HFF-Myc (cell line): ENCODE data around the gene LARP4B.

ENCODE experiments used
- DNase-seq: peaks from one replicate; pipeline ENCODE4 v3.0.0-alpha.2; 2011; ENCODE audit warnings: low read depth; ENCODE audit errors: extremely low read depth
- H3K4me3 ChIP-seq: replicated peaks from 2 replicates; pipeline ENCODE4 v1.5.1; 2011; ENCODE audit warnings: low read depth, mild to moderate bottlenecking, control low read depth, low read length
- CTCF ChIP-seq: IDR thresholded peaks from 2 replicates; pipeline ENCODE4 v1.5.1; 2012; ENCODE audit warnings: mild to moderate bottlenecking, low read depth, low read length, control low read depth; ENCODE audit errors: missing control alignments

The LARP4B gene

GRCh38 chr10:948347-948746 is 16.8 kb upstream of the LARP4B start:
- TF ChIP-seq CTCF = no peak
- no peak for DNase-seq
- H3K4me3 ChIP-seq = no peak overlapping the region

- TF ChIP-seq CTCF = no peak
- no peak for DNase-seq
- no peak overlapping the region for H3K4me3 ChIP-seq
Observed at GRCh38 chr10:947881-948280, 16.4 kb upstream of the LARP4B start.

- DNase-seq = no peak
- TF ChIP-seq CTCF = no peak
- no peak overlapping the region for H3K4me3 ChIP-seq
Observed at GRCh38 chr10:947051-947450, 15.5 kb upstream of the LARP4B start.

GRCh38 chr10:945778-946177 is 14.3 kb upstream of the LARP4B start:
- no peak for TF ChIP-seq CTCF
- H3K4me3 ChIP-seq = no peak overlapping the region
- DNase-seq = no peak

GRCh38 chr10:944034-944831 is 12.7 kb upstream of the LARP4B start:
- no peak overlapping the region for H3K4me3 ChIP-seq
- TF ChIP-seq CTCF = no peak
- DNase-seq = peak; percentile 49

GRCh38 chr10:943334-944033 is 12.0 kb upstream of the LARP4B start:
- no peak overlapping the region for H3K4me3 ChIP-seq
- no peak for DNase-seq
- no peak for TF ChIP-seq CTCF
